MG63 (cell line): ENCODE data around the gene WRAP53. TPM values are rescaled to one million over a fixed set of nuclear protein-coding genes. Genes with fewer than 3 reads are reported as not detected.
"Not testable (repeated sequence)": the region's sequence is repeated elsewhere in the genome, so short reads cannot be mapped to it uniquely, and the experiment has no call there.

Experiments used
- DNase-seq: peaks from one replicate; pipeline ENCODE4 v3.0.0-alpha.2; 2020
- H3K27me3 ChIP-seq: fragments of 250-450 bp; sonication (Bioruptor Pico); 2 replicates; pipeline ENCODE4 v1.5.1; 2020; ENCODE audit warnings: mild to moderate bottlenecking, moderate library complexity
- H3K36me3 ChIP-seq: fragments of 250-450 bp; sonication (Bioruptor Pico); 2 replicates; pipeline ENCODE4 v1.5.1; 2020; ENCODE audit warnings: mild to moderate bottlenecking, moderate library complexity
- H3K4me3 ChIP-seq: fragments of 250-450 bp; sonication (Bioruptor Pico); 2 replicates; pipeline ENCODE4 v1.5.1; 2020; ENCODE audit warnings: mild to moderate bottlenecking, moderate library complexity
- H3K9me3 ChIP-seq: fragments of 250-450 bp; sonication (Bioruptor Pico); 2 replicates; pipeline ENCODE4 v1.5.1; 2020; ENCODE audit warnings: mild to moderate bottlenecking, moderate library complexity
- total RNA-seq: library from RNA; depleted of rRNA; stranded (reverse); fragments of >200 nt; shearing (Covaris generic); gene quantifications from 2 replicates; pipeline ENCODE4 v1.2.3, GENCODE V29; 2014; ENCODE audit warnings: low replicate concordance; rRNA removed

The WRAP53 gene
- total RNA-seq = 13.4 and 25.9 TPM in 2 replicates

DNA sequence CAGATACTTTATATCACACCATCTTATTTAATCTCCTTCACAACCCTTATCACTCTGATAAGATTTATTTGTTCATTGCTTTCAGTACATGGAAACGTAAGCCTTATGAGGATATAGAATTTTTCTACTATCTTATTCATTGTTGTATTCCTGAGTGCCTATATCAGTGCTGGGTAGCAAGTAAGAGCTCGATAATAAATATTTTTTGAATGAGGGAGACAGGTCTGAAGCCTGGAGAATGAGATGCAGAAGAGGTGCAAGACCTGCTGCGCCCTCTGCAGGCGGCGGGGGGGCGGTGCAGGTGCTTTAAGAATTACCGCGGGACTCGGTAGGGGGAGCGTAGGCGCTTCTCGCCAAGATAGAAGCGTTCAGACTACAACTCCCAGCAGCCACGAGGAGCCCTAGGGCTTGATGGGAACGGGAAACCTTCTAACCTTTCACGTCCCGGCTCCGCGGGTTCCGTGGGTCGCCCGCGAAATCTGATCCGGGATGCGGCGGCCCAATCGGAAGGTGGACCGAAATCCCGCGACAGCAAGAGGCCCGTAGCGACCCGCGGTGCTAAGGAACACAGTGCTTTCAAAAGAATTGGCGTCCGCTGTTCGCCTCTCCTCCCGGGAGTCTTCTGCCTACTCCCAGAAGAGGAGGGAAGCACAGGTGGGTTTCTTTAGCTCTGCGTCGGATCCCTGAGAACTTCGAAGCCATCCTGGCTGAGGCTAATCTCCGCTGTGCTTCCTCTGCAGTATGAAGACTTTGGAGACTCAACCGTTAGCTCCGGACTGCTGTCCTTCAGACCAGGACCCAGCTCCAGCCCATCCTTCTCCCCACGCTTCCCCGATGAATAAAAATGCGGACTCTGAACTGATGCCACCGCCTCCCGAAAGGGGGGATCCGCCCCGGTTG, at the start of gene WRAP53:
Gene WRAP53 (plus strand): TSS at position 570 of the 900 bp plus-strand sequence. CDS start 172 bp downstream, at position 742.
- H3K36me3 ChIP-seq = peaks cover 29% of the 10 kb centered on the region

GRCh38 chr17:7640783-7641182, 47.5 kb upstream of the WRAP53 start:
- H3K4me3 ChIP-seq = no peak overlapping the region

More for the DNA sequence above, at the start of gene WRAP53:
- Histone ChIP-seq H3K4me3 (peak within 1 kb of the TSS; percentile 91), H3K27me3 (no peaks in the 10 kb centered on the region), H3K9me3 (no peaks in the 10 kb centered on the region)
- DNase-seq = peak; percentile 99

DNA sequence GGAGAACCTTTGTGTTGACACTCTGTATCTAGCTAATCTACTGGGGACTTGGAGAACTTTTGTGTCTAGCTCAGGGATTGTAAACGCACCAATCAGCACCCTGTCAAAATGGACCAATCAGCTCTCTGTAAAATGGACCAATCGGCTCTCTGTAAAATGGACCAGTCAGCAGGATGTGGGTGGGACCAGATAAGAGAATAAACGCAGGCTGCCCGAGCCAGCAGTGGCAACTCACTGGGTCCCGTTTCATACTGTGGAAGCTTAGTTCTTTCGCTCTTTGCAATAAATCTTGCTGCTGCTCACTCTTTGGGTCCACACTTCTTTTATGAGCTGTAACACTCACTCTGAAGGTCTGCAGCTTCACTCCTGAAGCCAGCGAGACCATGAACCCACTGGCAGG, 46.6 kb upstream of the WRAP53 start:
- H3K9me3 ChIP-seq, H3K27me3 ChIP-seq, DNase-seq, H3K4me3 ChIP-seq, H3K36me3 ChIP-seq: not testable (repeated sequence)

More at GRCh38 chr17:7640783-7641182, 47.5 kb upstream of the WRAP53 start:
- no peaks in the 10 kb centered on the region for H3K36me3 ChIP-seq
- no peaks in the 10 kb centered on the region for H3K27me3 ChIP-seq
- no peak for DNase-seq
- no peaks in the 10 kb centered on the region for H3K9me3 ChIP-seq

DNA sequence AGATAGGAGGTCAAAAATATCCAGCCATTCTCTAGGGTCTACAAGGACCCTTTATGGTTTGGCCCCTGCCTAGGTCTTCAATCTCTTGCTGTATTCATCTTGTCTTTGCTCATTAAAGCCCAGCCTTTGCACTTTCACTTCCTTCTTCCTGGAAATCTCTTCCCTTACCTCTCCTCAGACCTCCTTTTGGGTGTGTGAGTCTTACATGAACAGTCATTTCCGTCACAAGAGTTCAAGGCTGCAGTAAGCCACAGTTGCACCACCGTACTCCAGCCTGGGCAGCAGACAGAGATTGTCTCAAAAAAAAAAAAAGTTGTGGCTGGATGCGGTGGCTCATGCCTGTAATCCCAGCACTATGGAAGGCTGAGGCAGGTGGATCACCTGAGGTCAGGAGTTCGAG, 43.5 kb upstream of the WRAP53 start:
- Histone ChIP-seq H3K36me3 (no peaks in the 10 kb centered on the region), H3K27me3 (no peaks in the 10 kb centered on the region), H3K4me3 (no peak overlapping the region), H3K9me3 (no peaks in the 10 kb centered on the region)
- DNase-seq = no peak

GRCh38 chr17:7646457-7646856, 41.8 kb upstream of the WRAP53 start:
- no peak overlapping the region for H3K4me3 ChIP-seq
- H3K27me3 ChIP-seq = no peaks in the 10 kb centered on the region
- DNase-seq = no peak
- no peaks in the 10 kb centered on the region for H3K36me3 ChIP-seq
- no peaks in the 10 kb centered on the region for H3K9me3 ChIP-seq

GRCh38 chr17:7647018-7647417, 41.3 kb upstream of the WRAP53 start:
- H3K9me3 ChIP-seq = no peaks in the 10 kb centered on the region
- no peaks in the 10 kb centered on the region for H3K36me3 ChIP-seq
- H3K4me3 ChIP-seq = no peak overlapping the region
- H3K27me3 ChIP-seq = no peaks in the 10 kb centered on the region
- DNase-seq = no peak

GRCh38 chr17:7650509-7651096, 37.7 kb upstream of the WRAP53 start, which contains the start of gene ATP1B2:
TSS of gene ATP1B2 (plus strand) at chr17:7650926. CDS start at chr17:7651519, 593 bp downstream.
- DNase-seq = peak; percentile 8
- Histone ChIP-seq H3K27me3 (no peaks in the 10 kb centered on the region), H3K9me3 (no peaks in the 10 kb centered on the region), H3K4me3 (no peak within 1 kb of the TSS; the same call in 1 of the 2 replicates), H3K36me3 (no peaks in the 10 kb centered on the region)

GRCh38 chr17:7651097-7651664, 37.1 kb upstream of the WRAP53 start:
- H3K4me3 ChIP-seq = no peak overlapping the region; the same call in 1 of the 2 replicates
- DNase-seq = no peak
- H3K27me3 ChIP-seq = no peaks in the 10 kb centered on the region
- no peaks in the 10 kb centered on the region for H3K36me3 ChIP-seq
- H3K9me3 ChIP-seq = no peaks in the 10 kb centered on the region

DNA sequence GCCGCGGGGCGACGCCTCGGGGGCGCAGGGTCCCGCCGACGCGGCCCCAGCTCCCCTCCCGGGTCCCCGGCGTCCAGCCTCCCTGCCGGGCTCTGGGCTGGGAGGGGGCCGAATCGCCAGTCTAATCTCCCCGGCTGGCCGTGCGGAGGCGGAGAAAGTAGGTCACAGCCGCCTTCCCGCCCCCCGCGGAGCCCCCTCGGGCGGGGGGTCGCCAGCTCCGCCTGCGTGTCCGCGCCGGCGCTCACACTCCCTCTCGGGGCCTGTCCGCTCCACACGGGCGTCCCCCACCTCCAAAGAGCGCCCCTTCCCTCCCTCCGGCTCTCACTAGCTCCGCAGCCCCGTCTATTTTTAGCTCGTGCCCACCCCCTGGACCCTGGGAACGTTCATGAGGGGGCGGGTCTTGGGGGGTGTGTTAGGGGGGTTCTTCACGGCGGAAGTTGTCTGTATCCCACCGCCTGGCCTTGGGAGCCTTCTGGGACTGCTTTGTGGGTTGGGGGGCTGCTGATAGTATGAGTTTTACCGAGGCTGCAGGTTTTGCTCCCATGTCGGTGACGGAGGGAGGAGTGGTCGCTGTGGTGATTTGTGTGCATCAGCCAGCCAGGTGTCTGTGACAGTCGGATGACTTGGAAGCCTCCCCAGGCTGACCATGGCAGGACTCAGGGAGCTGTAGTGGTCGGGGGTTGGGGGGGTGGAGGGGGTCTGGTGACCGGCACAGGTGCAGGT, 36.5 kb upstream of the WRAP53 start:
- no peaks in the 10 kb centered on the region for H3K36me3 ChIP-seq
- no peak for DNase-seq
- H3K4me3 ChIP-seq = no peak overlapping the region
- no peaks in the 10 kb centered on the region for H3K27me3 ChIP-seq
- no peaks in the 10 kb centered on the region for H3K9me3 ChIP-seq

DNA sequence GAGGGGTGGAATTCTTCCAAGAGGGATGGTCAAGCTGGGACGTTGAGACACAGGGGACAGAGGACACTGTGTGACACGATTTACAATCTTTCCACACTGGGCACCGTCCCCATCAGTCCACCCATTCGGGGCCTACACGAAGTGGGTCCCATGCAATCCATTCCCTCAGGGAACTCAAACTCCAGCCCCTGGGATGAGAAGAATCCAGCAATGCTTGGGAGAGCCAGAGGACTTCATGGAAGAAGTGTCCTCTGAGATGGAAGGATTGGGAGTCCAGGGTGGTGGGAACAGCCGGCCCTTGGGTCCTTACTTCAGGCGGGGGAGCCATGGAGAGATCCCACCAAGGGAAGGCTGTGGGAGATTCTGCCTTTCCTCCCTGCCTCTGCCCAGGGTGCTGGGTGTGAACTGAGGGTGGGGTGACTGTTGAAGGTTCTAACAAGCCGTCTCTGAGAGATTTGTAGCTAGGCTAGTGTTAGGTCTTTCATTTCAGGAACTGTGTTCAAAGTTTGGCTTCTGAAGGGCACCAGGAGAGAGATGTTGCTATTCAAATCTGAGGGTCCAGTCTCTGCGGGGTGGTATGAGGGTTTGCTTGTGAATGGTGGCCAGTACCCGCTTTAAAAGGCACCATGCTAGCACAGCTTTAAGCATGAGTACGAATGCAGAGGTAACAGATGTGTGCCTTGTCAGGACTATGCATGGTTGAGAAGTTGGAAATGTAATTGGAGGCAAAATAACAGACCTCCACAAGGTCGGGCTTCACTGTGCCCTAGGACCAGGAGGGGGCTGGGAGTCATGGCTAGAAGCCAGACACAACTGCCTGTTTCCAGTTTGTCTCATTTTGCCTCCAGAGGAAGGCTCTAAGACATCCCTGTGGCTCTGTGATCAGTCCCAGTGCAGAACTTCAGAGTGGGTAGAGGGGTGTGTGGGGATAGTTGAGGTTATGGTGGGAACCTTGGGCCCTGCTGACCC, 35.6 kb upstream of the WRAP53 start:
- no peak for DNase-seq
- Histone ChIP-seq H3K9me3 (no peaks in the 10 kb centered on the region), H3K4me3 (no peak overlapping the region), H3K36me3 (no peaks in the 10 kb centered on the region), H3K27me3 (no peaks in the 10 kb centered on the region)

DNA sequence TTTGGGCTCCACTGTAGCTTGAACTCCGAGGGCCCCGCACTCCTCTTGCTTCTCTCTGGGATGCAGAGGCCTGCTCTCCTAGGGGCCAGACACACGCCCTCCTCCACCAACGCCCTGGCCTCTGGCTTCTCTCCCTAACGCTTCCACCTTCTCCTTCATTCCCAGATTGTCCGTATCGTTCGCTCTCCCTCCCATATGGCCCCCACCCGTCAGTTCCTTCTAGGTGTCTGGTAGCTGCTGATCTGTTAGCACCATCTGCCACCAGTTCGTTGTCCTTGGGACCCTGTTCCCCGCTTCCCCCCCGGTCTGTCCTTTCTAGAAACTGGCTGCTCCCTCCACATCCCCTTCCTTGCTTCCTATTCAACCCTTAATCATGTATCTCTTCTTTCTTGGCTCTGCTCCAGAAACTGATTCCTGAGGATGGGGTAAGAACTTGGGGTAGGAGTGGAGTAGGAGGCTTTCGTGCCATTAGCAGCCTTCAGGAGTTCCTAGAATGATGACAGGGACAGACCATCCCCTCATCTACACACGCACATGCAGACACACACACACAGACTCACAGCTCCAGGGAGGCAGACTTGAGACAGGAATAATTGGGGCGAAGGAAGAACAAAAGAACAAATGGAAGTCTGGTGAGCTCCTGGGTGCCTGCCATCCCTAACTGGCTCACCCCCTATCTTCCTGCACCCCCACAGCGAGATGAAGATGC, 33.3 kb upstream of the WRAP53 start:
- no peaks in the 10 kb centered on the region for H3K36me3 ChIP-seq
- H3K9me3 ChIP-seq = no peaks in the 10 kb centered on the region
- no peak overlapping the region for H3K4me3 ChIP-seq
- no peaks in the 10 kb centered on the region for H3K27me3 ChIP-seq
- no peak for DNase-seq

- Histone ChIP-seq H3K9me3 (no peaks in the 10 kb centered on the region), H3K27me3 (no peaks in the 10 kb centered on the region), H3K4me3 (no peak overlapping the region), H3K36me3 (no peaks in the 10 kb centered on the region)
- DNase-seq = no peak
Observed at GRCh38 chr17:7655541-7655840, 32.8 kb upstream of the WRAP53 start.

- no peaks in the 10 kb centered on the region for H3K36me3 ChIP-seq
- no peak overlapping the region for H3K4me3 ChIP-seq
- no peaks in the 10 kb centered on the region for H3K27me3 ChIP-seq
- no peak for DNase-seq
- H3K9me3 ChIP-seq = no peaks in the 10 kb centered on the region
Observed at GRCh38 chr17:7656958-7657609, 31.2 kb upstream of the WRAP53 start.

DNA sequence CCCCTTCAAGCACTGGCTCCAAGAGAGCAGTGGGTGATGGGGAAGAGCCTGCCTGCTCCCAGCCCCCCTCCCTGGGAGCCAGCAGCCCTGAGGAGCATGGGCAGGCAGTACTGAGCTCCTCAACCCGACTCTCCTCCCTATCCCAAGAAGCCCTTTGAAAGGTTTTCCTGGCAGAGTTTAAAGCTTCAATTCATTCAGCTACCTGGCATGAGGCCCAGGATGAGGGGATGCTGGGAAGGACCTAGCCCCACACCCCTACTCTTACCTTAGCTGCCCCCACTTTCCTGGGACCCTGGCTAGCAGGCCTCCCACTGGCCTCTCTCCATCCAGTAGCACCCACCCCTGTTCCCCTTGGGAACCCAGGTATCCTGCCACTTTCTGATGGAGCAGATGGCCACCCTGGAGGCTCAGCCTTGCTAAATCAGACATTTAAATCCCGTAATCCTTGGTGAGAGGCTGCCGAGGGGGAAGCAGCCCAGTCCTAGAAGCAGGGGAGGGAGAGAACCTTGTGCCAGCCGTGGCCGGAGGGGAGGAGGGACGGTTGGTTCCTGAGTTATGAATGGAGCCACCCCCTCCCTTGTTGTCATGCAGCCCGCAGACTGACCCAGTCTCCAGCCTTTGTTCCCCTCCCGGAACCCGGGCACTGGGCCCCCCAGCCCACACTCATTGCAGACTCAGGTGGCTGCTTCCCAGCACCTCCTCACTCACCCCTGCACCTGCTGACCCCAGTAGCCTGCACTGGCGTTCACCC, 20.4 kb upstream of the WRAP53 start:
- no peaks in the 10 kb centered on the region for H3K9me3 ChIP-seq
- no peaks in the 10 kb centered on the region for H3K36me3 ChIP-seq
- H3K27me3 ChIP-seq = no peaks in the 10 kb centered on the region
- DNase-seq = no peak
- no peak overlapping the region for H3K4me3 ChIP-seq
